ENCODE measurements around the gene SOX12.

DNA sequence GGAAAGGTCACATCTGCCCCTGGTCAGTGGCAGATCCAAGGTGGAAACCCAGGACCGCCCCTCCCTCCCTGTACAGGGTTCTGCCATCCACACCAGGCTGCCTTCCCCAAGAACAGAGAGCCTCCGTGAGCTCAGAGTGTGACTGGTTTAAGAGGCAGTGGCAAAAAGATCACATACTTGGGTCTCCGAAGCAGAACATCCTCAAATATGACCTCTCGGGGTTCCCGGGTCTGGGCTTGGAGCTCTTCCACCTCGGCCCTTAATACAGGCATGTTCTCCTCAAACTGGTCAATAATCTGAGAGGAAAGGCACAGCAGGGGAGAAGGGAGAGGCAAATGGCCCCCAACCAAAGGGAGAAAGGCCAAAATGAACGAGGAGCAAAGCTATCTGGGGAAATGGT lies 49.6 kb upstream of the SOX12 start:
- TF ChIP-seq EZH2phosphoT487 (IDR thresholded peaks at IDR 0.05; ENCODE audit: low read depth, severe bottlenecking, unreplicated experiment): no peak
- no peak for TF ChIP-seq EZH2 (IDR thresholded peaks at IDR 0.05; ENCODE audit: borderline replicate concordance)

Measured in hepatocyte (in vitro differentiated cells).